Hepatocyte (in vitro differentiated cells): ENCODE data around the gene SCYGR4. TPM values are rescaled to one million over a fixed set of nuclear protein-coding genes. Genes with fewer than 3 reads are reported as not detected.
"Not testable (repeated sequence)": the region's sequence is repeated elsewhere in the genome, so short reads cannot be mapped to it uniquely, and the experiment has no call there.

Experiments
- DNase-seq: peaks from one replicate; pipeline ENCODE4 v3.0.0-alpha.2; 2016; ENCODE audit warnings: low spot score
- H2AFZ ChIP-seq: fragments of 200-600 bp; sonication (generic); 2 replicates; pipeline ENCODE4 v1.6.0; 2016; ENCODE audit warnings: antibody characterized with exemption, mild to moderate bottlenecking
- H3K27ac ChIP-seq: fragments of 200-600 bp; sonication (generic); 2 replicates; pipeline ENCODE4 v1.5.1; 2016; ENCODE audit warnings: mild to moderate bottlenecking
- H3K27me3 ChIP-seq: fragments of 200-600 bp; sonication (generic); 2 replicates; pipeline ENCODE4 v1.6.1; 2016
- H3K36me3 ChIP-seq: fragments of 200-600 bp; sonication (generic); replicated peaks from 2 replicates; pipeline ENCODE4 v1.5.1; 2016; ENCODE audit warnings: low read depth; ENCODE audit not compliant: insufficient read depth
- H3K4me1 ChIP-seq: fragments of 200-600 bp; sonication (generic); 2 replicates; pipeline ENCODE4 v1.5.1; 2016; ENCODE audit warnings: mild to moderate bottlenecking, moderate library complexity; ENCODE audit not compliant: insufficient read depth
- H3K4me2 ChIP-seq: fragments of 200-600 bp; sonication (generic); 2 replicates; pipeline ENCODE4 v1.6.0; 2016
- H3K4me3 ChIP-seq: fragments of 200-600 bp; sonication (generic); 2 replicates; pipeline ENCODE4 v1.5.1; 2016; ENCODE audit warnings: mild to moderate bottlenecking
- H3K79me2 ChIP-seq: fragments of 200-600 bp; sonication (generic); 2 replicates; pipeline ENCODE4 v1.6.0; 2017; ENCODE audit warnings: mild to moderate bottlenecking
- H3K9me2 ChIP-seq: fragments of 200-600 bp; sonication (generic); replicated peaks from 2 replicates; pipeline ENCODE4 v1.6.0; 2017; ENCODE audit warnings: mild to moderate bottlenecking; ENCODE audit not compliant: insufficient read depth
- H3K9me3 ChIP-seq: fragments of 200-600 bp; sonication (generic); 2 replicates; pipeline ENCODE4 v1.5.1; 2016; ENCODE audit warnings: low read depth, mild to moderate bottlenecking
- H4K20me1 ChIP-seq: fragments of 200-600 bp; sonication (generic); 2 replicates; pipeline ENCODE4 v1.6.0; 2016; ENCODE audit warnings: mild to moderate bottlenecking; ENCODE audit not compliant: insufficient read depth, poor library complexity, severe bottlenecking
- CTCF ChIP-seq: fragments of 200-600 bp; sonication (generic); IDR thresholded peaks from 2 replicates; pipeline ENCODE4 v1.5.1; 2016; ENCODE audit warnings: antibody characterized with exemption, mild to moderate bottlenecking; ENCODE audit not compliant: poor library complexity
- EZH2 ChIP-seq: fragments of 200-600 bp; sonication (generic); IDR thresholded peaks from 2 replicates; pipeline ENCODE4 v1.6.1; 2016; ENCODE audit warnings: antibody characterized with exemption, mild to moderate bottlenecking, borderline replicate concordance
- EZH2phosphoT487 ChIP-seq: fragments of 200-600 bp; sonication (generic); IDR thresholded peaks from one replicate; pipeline ENCODE4 v1.6.1; 2018; ENCODE audit warnings: antibody characterized with exemption, mild to moderate bottlenecking, low read depth, moderate library complexity; ENCODE audit not compliant: unreplicated experiment, severe bottlenecking
- WGBS: methylation state at CpG from one replicate; pipeline ENCODE4 v1.1.6; 2016; ENCODE audit warnings: low lambda C conversion rate; ENCODE audit errors: missing lambda C conversion rate; 5-methylcytosine and 5-hydroxymethylcytosine counted together
- polyA plus RNA-seq: library from polyadenylated mRNA; unstranded; fragments of >200 nt; fragmentation: Nextera tagmentation; extraction: Ambion mirVana; gene quantifications from 2 replicates; pipeline ENCODE4 v1.2.1, GENCODE V29; 2016
- total RNA-seq: library from RNA; depleted of rRNA; stranded (reverse); fragments of >200 nt; gene quantifications from 2 replicates; pipeline ENCODE4 v1.2.3, GENCODE V29; 2014

Gene SCYGR4
- total and polyA plus RNA-seq, 2 experiments from 2014 or later = not detected

GRCh38 chr2:227661025-227661649 lies 43.8 kb downstream of the SCYGR4 start:
- peak overlapping the region; percentile 41 for H3K27ac ChIP-seq
- H3K4me2 ChIP-seq = no peak overlapping the region
- no peak overlapping the region for H3K4me3 ChIP-seq
- H3K36me3 ChIP-seq = no peaks in the 10 kb centered on the region
- 39% methylated on average over 7 of the region's 7 CpGs for WGBS
- H2AFZ ChIP-seq = peak overlapping the region; percentile 10
- peak; percentile 16 for DNase-seq
- H3K9me2 ChIP-seq = no peaks in the 10 kb centered on the region
- H3K4me1 ChIP-seq = peaks cover 8% of the 10 kb centered on the region
- no peaks in the 10 kb centered on the region for H3K79me2 ChIP-seq
- no peaks in the 10 kb centered on the region for H3K9me3 ChIP-seq
- no peaks in the 10 kb centered on the region for H4K20me1 ChIP-seq
- H3K27me3 ChIP-seq = no peaks in the 10 kb centered on the region
- TF ChIP-seq EZH2 = no peak
- no peak for TF ChIP-seq CTCF
- no peak for TF ChIP-seq EZH2phosphoT487

- H3K4me2 ChIP-seq = no peak overlapping the region
- H4K20me1 ChIP-seq = no peaks in the 10 kb centered on the region
- no peak for DNase-seq
- 52% methylated on average over 3 of the region's 3 CpGs for WGBS
- no peaks in the 10 kb centered on the region for H3K36me3 ChIP-seq
- H3K9me2 ChIP-seq = no peaks in the 10 kb centered on the region
- peak overlapping the region; percentile 41 for H3K27ac ChIP-seq
- H3K9me3 ChIP-seq = no peaks in the 10 kb centered on the region
- H3K4me1 ChIP-seq = peaks cover 8% of the 10 kb centered on the region
- no peak overlapping the region for H3K4me3 ChIP-seq
- no peaks in the 10 kb centered on the region for H3K27me3 ChIP-seq
- no peaks in the 10 kb centered on the region for H3K79me2 ChIP-seq
- TF ChIP-seq EZH2phosphoT487 (no peak), CTCF (no peak), EZH2 (no peak)
- H2AFZ ChIP-seq = no peak overlapping the region
Measured at GRCh38 chr2:227661827-227662226, 44.5 kb downstream of the SCYGR4 start.

- no peaks in the 10 kb centered on the region for H3K79me2 ChIP-seq
- H3K4me1 ChIP-seq = peaks cover 8% of the 10 kb centered on the region
- no peak overlapping the region for H3K4me2 ChIP-seq
- H3K36me3 ChIP-seq = no peaks in the 10 kb centered on the region
- H4K20me1 ChIP-seq = no peaks in the 10 kb centered on the region
- WGBS = 85% methylated on average over 6 of the region's 6 CpGs
- no peak overlapping the region for H3K27ac ChIP-seq
- H3K27me3 ChIP-seq = no peaks in the 10 kb centered on the region
- no peak overlapping the region for H2AFZ ChIP-seq
- H3K9me2 ChIP-seq = no peaks in the 10 kb centered on the region
- TF ChIP-seq EZH2phosphoT487 = no peak
- TF ChIP-seq EZH2 = no peak
- no peak for TF ChIP-seq CTCF
- no peak for DNase-seq
- no peaks in the 10 kb centered on the region for H3K9me3 ChIP-seq
- H3K4me3 ChIP-seq = no peak overlapping the region
Measured at GRCh38 chr2:227665189-227665940, 48.1 kb downstream of the SCYGR4 start.

GRCh38 chr2:227666631-227667170 lies 49.4 kb downstream of the SCYGR4 start, which contains the start of gene SCYGR5:
Gene SCYGR5, plus strand, starts transcription at chr2:227666804. Its CDS starts 0 bp downstream, at chr2:227666804.
- 90% methylated on average over 13 of the region's 13 CpGs for WGBS
- not testable (repeated sequence) for H3K9me2 ChIP-seq, H3K4me2 ChIP-seq, H3K4me1 ChIP-seq, H3K9me3 ChIP-seq, H3K79me2 ChIP-seq, H3K27ac ChIP-seq, DNase-seq, H3K4me3 ChIP-seq, H3K36me3 ChIP-seq, H3K27me3 ChIP-seq, H2AFZ ChIP-seq, H4K20me1 ChIP-seq
